ENCODE results near the gene RAVER1.
"Not testable (repeated sequence)": the region's sequence is repeated elsewhere in the genome, so short reads cannot be mapped to it uniquely, and the experiment has no call there.

The RAVER1 gene

GRCh38 chr19:10289167-10289835 lies 44.0 kb downstream of the RAVER1 start:
- DNase-seq, result peak; percentile 65

- peak; percentile 40 for DNase-seq
Measured at GRCh38 chr19:10288662-10289166, 44.6 kb downstream of the RAVER1 start.

GRCh38 chr19:10286803-10287737 lies 46.3 kb downstream of the RAVER1 start, which contains the start of gene ICAM4:
TSS of gene ICAM4 (plus strand) at chr19:10286955. CDS start at chr19:10287013, 58 bp downstream.
- DNase-seq, result peak; percentile 41

- no peak for DNase-seq
Measured at GRCh38 chr19:10285393-10285792, 47.9 kb downstream of the RAVER1 start.

GRCh38 chr19:10284960-10285278 lies 48.4 kb downstream of the RAVER1 start:
- no peak for DNase-seq

- no peak for DNase-seq
Measured at GRCh38 chr19:10284065-10284959, 49.0 kb downstream of the RAVER1 start.

- no peak for DNase-seq
Measured at GRCh38 chr19:10283301-10284064, 49.8 kb downstream of the RAVER1 start.

- DNase-seq, result not testable (repeated sequence)
Measured at GRCh38 chr19:10282043-10282442, 51.3 kb downstream of the RAVER1 start.

- no peak for DNase-seq
Measured at GRCh38 chr19:10279737-10280442, 53.4 kb downstream of the RAVER1 start.

GRCh38 chr19:10278935-10279334 lies 54.4 kb downstream of the RAVER1 start:
- DNase-seq, result no peak

- no peak for DNase-seq
Measured at GRCh38 chr19:10277795-10278589, 55.3 kb downstream of the RAVER1 start.

- no peak for DNase-seq
Measured at GRCh38 chr19:10274589-10274988, 58.7 kb downstream of the RAVER1 start.

GRCh38 chr19:10271543-10272086 lies 61.7 kb downstream of the RAVER1 start:
- peak; percentile 82 for DNase-seq

GRCh38 chr19:10270616-10271394 lies 62.5 kb downstream of the RAVER1 start, which contains the start of gene ICAM1:
TSS of gene ICAM1 (plus strand) at chr19:10271120. CDS start at chr19:10271160, 40 bp downstream.
- DNase-seq, result peak; percentile 90

- DNase-seq, result peak; percentile 89
Measured at GRCh38 chr19:10270180-10270615, 63.1 kb downstream of the RAVER1 start.

- DNase-seq, result peak; percentile 87
Measured at GRCh38 chr19:10269333-10270179, 63.8 kb downstream of the RAVER1 start.

- no peak for DNase-seq
Measured at GRCh38 chr19:10268071-10268470, 65.3 kb downstream of the RAVER1 start.

- no peak for DNase-seq
Measured at GRCh38 chr19:10266706-10267105, 66.6 kb downstream of the RAVER1 start.
